Measurements from ENCODE around the gene GALNT16.
"Not testable (repeated sequence)": the region's sequence is repeated elsewhere in the genome, so short reads cannot be mapped to it uniquely, and the experiment has no call there.

GALNT16 gene

DNA sequence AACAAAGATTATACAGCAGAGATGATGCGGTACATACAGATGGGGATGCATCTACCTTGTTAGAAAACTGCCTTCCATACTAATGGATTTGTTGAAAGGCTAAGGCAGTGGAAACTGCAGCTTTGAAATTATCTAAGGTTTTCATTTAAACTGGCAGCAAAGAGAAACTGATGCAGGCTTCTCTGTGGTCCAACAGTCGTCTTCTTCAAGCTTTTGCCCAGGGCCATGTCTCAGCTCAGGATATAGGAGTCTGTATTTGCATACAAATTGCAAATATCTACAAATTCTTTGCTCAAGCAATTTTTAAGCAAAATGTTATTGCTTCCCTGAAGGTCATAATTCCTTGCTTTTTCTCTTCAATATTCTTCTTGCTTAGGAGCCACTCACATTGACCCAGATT, 104.4 kb downstream of the GALNT16 start:
- DNase-seq (ENCODE audit: low spot score): no peak

DNA sequence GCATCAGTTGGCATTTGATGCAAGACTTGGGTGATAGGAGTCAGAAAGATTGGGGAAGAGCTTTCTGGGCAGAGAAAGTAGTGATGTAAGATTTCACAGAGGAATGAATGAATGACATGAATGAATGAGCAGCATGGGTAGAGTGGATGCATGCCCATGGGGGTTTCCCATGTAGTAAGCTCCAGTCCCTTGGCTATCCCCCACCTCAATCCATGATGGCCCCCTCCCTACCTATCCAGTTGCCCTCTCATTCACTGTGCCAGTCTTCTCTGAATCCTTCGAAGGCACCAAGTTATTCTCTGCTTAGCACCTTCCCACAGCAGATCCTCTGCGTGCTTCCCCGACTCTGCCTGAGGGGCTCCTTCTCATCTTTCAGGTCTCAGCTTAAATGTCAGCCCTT, 106.1 kb downstream of the GALNT16 start:
- DNase-seq (ENCODE audit: low spot score): no peak

DNA sequence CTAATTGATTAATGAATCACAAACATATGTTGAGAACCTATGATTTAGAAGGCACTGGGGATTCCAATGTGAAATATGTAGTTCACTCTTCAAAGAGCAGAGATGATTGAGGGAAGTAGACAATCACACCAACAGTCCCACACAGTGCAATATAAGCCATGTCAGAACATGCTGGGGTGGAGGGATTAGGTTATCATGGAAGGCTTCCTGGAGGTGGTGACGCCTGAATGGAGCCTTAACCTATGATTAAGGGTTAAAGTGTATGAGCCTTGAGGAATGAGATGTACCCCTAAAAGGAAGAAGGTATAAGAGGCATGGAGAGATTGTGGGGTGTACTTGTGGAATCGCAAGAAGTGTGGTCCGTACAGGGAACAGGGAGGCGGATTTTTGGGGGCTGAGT, 106.8 kb downstream of the GALNT16 start:
- DNase-seq (ENCODE audit: low spot score): no peak

DNA sequence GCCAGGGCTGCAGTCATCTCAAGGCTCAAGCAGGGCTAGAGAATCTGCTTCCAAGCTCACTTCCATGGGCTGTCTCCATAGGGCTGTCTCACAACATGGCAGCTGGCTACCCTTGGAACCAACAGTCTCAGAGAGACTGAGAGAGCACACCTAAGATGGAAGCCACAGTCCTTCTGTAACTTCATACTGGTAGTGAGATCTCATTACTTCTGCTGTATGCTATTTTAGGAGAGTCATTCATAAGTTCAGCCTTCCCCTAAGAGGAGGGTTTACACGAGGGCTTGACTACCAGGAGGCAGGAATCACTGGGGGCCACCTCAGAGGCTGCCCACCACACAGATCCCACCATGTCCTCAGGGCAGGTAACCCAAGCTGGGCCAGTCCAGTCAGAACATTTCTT, 108.4 kb downstream of the GALNT16 start:
- no peak for DNase-seq (ENCODE audit: low spot score)

DNA sequence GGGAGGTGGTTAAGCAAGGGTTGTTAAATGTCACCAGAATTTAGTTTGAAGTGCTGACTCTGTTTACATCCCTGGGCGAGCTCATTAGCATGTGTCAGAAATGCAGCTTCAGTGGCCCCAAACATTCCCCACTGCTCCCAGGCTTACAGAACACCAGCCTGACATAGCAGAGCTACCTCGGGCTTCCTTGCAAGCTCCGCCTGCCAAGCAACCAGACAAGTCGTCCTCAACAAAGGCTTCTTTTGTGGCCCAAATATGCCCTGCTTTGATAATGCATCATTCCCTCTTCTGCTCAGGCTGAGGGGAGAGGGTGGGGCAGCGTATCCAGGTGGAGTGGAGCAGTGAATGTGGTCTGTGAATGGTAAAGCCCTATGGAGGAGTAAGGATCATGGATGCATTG, 110.1 kb downstream of the GALNT16 start:
- DNase-seq (ENCODE audit: low spot score): peak; percentile 39

DNA sequence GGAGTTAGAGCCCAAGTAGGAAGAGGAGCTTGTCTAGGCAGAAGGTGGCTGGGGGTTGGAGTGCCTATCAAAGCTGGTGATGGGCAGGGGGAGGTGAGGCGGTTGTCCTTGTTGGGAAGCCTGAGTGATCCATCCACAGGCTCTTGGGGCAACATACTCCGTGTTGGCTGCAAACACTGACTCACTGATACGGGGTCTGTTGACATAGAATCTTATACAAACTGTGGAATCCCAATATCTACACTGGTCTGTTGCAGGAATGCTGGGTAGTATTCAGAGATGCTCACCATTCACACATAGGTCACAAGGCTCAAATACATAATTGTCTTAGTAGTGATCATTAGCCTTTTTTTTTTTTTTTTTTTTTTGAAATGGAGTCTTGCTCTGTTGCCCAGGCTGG, 112.2 kb downstream of the GALNT16 start:
- no peak for DNase-seq (ENCODE audit: low spot score)

DNA sequence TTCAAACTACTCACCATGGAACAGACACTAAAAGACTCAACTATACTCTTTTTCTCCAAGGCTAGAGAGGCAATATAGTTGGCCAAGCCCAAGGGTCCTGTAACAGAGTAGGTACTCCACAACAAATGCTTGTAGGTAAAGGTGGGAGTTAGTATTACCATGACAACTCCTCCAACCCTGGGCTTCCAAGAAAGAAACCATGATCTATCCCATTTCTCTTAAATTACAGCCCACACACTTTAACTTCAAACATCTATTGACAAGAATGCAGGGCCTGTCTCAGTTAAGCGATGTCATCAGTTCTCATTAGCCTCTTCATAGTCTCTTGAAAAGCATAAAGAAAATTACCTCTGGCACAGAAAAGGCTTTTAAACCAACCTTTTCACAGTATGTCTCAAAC, 113.1 kb downstream of the GALNT16 start:
- DNase-seq (ENCODE audit: low spot score): no peak

DNA sequence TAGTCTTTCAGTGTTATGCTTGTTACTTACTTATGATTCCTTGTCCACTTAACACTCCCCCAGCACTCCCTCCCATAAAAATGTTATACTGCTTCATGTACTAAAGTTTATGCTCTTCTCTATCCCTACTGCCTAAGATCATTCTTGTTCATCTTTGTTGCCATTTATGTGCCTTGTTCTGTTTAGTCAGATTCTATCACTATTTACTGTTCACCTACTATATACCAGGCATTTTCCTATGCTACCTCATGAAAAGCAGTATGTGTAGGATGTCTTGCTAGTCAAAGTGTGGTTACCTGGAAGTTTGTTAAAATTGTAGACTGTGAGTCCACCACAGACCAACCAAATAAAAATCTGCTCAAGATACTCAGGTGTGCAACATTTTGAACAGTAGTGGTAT, 114.3 kb downstream of the GALNT16 start:
- no peak for DNase-seq (ENCODE audit: low spot score)

DNA sequence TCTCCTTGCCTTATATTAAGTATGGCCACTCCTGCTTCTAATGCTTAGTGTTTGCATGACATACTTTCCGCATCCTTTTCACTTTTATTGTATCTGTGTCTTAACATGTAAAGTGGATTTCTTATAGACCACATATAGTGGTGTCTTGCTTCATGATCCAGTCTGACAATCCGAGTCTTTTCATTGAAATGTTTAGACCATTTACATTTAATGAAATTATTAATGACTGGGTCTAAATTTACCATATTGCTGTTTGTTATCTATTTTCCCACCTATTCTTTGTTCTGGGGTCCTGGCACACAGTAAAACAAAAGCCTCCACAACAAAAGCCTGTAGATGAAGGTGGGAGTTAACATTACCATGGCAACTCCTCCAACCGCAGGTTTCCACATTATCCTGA, 115.2 kb downstream of the GALNT16 start:
- no peak for DNase-seq (ENCODE audit: low spot score)

DNA sequence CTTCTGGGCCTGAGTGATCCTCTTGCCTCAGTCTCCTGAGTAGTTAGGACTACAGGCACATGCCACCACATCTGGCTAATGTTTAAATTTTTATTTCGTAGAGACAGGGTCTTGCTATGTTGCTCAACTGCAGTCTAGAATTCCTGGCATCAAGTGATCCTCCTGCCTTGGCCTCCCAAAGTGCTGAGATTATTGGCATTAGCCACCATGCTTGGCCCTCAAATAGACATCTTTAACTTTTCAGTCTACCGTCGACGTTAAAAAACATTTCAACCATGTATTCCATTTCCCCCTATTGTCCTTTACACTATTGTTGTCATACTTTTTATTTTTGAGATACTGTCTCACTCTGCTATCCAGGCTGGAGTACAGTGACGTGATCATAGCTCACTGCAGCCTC, 115.8 kb downstream of the GALNT16 start:
- no peak for DNase-seq (ENCODE audit: low spot score)

DNA sequence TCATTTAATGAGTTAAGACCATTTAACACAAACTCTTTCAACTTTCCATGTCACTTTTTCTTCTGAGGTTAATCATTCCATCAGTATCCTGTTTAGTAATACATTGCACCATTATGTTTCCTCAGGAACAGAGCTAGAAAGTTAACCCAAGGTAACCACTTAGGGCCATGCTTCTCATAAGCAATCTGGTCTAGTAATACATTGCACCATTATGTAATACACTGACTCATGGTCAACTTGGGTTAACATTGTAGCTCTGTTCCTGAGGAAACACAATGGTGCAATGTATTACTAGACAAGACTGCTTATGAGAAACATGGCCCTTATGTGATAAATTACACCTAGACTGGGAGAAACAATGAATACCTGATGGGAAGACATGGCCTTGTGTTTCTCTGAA, 116.5 kb downstream of the GALNT16 start:
- DNase-seq (ENCODE audit: low spot score): no peak

DNA sequence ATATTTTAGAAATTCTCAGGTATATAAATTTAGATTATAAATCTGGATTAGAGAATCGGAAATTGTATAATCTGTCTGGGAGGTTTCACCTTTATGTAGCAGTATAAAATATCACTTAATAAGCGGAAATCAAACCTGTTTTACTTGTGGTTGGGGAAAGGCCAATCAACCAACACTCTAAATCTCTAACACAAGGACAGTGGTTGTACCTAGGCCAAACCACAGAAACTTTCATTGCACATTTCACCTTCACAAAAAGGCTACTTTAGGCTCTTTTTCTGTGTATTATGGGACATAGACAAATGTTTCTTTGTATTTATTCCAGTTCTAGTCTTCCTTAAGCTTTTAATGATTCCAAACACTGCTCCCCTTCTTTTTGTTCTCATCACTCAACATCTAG, 118.3 kb downstream of the GALNT16 start:
- no peak for DNase-seq (ENCODE audit: low spot score)

DNA sequence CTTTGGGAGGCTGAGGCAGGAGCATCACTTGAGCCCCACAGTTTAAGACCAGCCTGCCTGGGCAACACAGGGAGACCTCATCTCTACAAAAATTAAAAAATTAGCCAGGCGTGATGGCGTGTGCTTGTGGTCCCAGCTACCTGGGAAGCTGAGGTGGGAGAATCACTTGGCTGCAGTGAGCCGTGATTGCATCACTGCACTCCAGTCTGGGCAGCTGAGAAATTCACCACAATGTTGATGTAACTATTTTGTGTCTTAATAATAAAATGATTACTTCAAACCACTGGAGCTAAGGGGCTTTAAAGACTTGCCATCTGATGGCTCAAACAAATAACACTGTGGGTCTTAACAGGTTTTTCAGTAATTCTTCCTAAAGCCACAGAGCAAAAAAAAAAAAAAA, 127.4 kb downstream of the GALNT16 start:
- DNase-seq (ENCODE audit: low spot score): no peak

DNA sequence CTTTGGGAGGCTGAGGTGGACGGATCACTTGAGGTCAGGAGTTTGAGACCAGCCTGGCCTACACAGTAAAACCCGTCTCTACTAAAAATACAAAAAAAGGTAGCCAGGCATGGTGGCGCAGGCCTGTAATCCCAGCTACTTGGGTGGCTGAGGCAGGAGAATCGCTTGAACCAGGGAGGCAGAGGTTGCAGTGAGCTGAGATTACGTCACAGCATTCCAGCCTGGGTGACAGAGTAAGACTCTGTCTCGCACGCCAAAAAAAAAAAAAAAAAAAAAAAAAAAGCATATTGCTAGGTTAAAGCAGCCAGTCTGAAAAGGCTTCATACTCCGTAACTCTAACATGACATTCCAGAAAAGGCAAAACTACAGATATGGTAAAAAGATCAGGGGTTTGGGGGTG, 131.4 kb downstream of the GALNT16 start:
- not testable (repeated sequence) for DNase-seq (ENCODE audit: low spot score)

DNA sequence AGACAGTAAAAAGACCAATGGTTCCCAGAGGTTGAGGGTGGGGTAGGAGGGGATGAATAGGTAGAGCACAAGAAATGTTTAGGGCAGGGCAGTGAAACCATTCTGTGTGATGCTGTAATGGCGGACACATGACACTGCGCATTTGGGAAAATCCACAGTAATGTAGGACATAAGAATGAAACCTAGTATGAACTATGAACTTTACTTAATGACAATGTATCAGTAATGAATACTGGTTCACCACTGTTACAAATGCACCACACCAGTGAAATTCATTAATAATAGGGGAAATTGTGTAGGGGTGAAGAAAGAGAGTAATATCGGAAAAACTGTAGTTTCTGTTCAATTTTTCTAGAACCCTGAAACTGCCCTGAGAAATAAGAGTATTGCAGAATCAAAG, 132.5 kb downstream of the GALNT16 start:
- DNase-seq (ENCODE audit: low spot score): no peak

DNA sequence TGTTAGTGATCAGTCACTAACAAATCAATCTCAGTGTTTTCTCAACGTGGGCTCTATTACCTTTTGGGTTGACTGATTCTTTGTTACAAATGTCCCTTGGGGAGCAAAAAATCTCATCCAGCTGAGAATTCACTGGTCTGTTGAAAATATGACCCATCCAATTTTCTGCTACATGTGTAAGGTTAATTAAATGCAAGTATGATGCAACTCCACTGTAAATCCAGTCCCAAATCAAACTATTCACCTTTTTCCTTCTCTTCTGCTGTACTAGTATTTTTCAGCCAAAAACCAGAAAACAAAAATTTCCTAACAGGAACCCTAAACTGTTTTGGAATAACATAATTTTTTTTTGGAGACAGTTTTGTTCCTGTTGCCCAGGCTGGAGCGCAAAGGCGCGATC, 136.0 kb downstream of the GALNT16 start:
- DNase-seq (ENCODE audit: low spot score): no peak

DNA sequence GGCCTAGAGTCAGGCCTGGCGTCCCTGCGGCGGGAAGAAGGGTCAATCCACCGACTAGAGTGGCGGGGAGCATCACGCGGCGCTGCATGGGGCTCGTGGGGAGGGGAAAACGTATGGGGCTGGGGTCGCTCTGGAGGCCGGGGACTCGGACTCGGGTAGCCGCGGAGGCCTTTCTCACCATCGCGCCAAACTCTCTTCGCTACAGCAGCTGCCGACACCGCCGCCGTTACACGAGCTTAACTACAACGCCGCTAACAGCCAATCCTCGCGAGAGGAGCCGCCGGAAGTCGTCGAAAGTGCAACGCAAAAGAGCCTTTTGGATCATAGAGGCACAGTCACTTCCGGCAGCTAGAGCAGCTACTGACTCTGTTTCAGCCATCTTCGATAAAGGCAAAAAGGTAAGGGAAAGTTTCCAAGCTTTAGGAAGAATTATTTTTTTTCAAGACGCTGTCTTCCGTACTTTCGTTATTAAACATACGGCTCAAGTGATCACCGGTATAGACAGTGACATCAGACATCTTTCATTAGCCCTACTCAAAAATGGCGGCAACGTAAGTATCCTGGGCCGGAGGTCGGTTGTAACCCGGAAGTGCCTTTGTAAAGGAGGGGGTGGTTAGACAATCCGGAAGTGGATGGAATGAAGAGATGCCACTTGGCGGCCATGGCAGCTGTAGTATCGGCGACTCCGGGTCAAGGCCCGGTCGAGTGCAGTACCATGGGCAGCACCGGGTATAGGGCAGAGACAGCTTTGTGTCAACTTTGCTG, 138.3 kb downstream of the GALNT16 start, which contains the start of the genes ERH and SLC39A9:
Gene ERH, minus strand, starts transcription at position 247 of the 765 bp plus-strand sequence. Its CDS starts 66 bp downstream, at position 181.
Gene SLC39A9, plus strand, starts transcription at position 640 of the 765 bp plus-strand sequence. CDS start 678 bp downstream, outside the sequence.
- peak; percentile 99 for DNase-seq (ENCODE audit: low spot score)

DNA sequence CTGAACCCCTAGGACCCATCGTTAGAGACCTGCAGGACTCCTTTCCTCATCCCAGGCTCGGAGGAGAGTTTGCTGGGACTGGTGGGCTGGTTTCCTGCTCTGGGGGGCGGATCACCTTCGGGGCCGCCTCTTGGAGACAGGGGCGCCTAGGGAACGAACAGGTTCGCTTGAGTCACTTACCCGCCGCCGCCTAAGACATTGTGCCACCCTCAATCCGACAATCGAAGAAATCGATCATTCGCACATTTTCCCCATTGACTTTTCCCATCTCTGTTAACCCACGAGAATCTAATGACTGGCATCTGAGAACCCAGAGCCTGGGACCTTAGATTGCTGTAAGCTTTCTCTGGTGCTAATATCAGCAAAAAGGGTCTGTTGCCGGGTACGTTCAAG, 138.9 kb downstream of the GALNT16 start:
- no peak for DNase-seq (ENCODE audit: low spot score)

DNA sequence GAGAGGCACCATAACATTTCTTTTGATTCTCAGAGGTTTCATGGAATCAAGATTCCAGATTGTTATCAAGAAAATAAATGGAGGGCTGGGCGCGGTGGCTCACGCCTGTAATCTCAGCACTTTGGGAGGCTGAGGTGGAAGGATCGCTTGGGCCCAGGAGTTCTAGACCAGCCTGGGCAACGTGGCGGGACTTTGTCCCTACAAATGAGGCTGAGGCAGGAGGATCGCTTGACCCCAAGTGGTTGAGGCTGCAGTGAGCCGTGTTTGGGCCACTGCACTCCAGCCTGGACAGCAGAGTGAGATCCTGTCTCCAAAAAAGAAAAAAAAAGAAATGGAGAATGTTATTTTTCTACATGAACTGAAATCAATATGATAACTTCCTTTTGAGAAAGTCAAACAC, 139.8 kb downstream of the GALNT16 start:
- no peak for DNase-seq (ENCODE audit: low spot score)

DNA sequence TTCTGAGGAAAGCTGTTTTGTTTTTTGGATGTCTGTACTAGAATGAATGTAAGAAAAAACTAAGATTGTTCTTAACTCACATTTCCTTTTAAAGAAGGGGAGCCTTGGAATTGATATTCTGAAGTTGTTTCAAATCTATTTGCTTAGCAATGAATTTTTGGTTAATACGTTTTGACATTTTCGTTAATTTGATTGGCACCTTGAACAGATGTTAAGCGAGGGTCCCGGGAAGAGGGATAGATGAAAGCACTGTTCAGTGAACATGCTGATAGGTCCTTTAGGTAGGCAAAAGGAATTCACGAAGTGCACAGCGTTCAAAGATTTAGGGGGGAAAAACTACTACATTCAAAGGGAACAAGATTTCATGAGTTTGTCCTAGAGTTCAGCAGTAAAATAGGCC, 140.2 kb downstream of the GALNT16 start:
- DNase-seq (ENCODE audit: low spot score): no peak

DNA sequence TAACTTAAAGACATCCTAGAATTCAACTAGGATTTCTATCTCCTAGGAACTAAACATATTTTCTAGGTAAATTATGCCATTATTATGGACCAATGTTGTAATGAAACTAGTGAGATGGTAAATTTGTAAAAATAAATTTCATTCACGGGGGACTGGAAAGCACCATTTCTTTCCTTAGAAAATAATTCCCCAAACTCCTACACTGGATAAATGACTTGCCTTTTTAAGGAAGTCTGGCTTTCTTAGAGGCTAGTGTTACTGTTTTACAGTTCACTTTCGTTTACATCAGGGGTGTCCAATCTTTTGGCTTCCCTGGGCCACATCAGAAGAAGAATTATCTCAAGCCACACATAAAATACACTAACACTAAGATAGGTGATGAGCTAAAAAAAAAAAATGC, 141.9 kb downstream of the GALNT16 start:
- no peak for DNase-seq (ENCODE audit: low spot score)

DNA sequence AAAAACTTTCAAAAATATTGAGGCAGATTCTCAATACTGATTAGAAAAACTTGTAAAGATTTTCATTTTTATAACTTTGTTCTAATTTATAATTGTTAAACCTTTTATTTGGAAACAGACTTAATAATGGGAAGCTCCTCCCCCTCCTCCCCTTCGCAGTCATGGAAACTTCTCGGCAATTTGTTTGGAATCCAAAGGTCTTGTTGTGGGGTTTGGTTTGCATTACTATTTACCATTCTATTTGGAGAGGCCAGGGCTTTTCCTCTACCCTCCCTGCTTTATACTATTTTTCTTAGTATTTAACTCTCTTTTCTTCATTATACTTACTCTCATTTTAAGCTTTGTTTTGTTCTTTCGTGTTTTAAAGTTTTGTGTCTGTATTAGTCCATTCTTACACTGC, 144.5 kb downstream of the GALNT16 start:
- DNase-seq (ENCODE audit: low spot score): no peak

DNA sequence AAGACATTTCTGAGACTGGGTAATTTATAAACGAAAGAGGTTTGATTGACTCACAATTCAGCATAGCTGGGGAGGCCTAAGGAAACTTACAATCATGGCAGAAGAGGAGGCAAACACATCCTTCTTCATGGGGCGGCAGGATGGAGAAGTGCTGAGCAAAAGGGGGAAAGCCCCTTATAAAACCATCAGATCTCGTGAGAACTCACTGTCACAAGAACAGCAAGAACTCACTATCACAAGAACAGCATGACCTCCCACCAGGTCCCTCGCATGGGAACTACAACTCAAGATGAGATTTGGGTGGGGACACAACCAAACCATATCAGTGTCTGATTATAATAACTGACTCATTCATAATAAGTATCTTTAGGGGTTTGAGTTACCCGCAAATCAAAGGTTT, 144.9 kb downstream of the GALNT16 start:
- no peak for DNase-seq (ENCODE audit: low spot score)

DNA sequence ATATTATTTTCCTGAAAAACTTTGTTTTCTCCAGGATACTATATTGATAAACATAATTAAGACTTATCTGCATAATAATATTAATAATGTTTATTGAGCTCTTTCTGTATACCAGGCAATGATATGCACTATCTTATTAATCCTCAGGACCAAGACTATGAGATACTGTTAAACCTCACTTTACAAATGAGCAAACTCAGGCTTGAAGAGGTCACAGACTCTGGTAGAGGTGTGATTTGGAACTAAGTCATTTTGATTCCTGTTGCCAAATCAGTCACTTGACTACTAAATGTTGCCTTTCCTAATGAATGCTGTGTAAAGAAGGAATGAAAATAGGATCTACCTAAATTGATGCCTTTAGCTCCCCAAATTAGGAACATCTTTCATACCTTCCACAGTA, 145.8 kb downstream of the GALNT16 start:
- no peak for DNase-seq (ENCODE audit: low spot score)

All from SW480 (cell line).